Upper lobe of right lung (tissue), 1 donor: ENCODE results near the gene ECI1. TPM values are rescaled to one million over a fixed set of nuclear protein-coding genes. Genes with fewer than 3 reads are reported as not detected.

Experiments
- ATAC-seq: fragments of 200-7000 bp; cut with Tn5 transposase; one replicate; pipeline ENCODE4 v1.9.1; 2020; ENCODE audit warnings: mild to moderate bottlenecking, moderate library complexity
- DNase-seq: peaks from one replicate; pipeline ENCODE4 v3.0.0-alpha.2; 2020
- H3K27ac ChIP-seq: fragments of 200-600 bp; one replicate; pipeline ENCODE4 v1.8.0; 2022
- H3K27me3 ChIP-seq: fragments of 200-600 bp; one replicate; pipeline ENCODE4 v1.8.0; 2022; ENCODE audit warnings: mild to moderate bottlenecking
- H3K36me3 ChIP-seq: fragments of 200-600 bp; one replicate; pipeline ENCODE4 v1.8.0; 2022
- H3K4me1 ChIP-seq: fragments of 200-600 bp; one replicate; pipeline ENCODE4 v1.8.0; 2022
- H3K4me3 ChIP-seq: fragments of 200-600 bp; one replicate; pipeline ENCODE4 v1.8.0; 2022; ENCODE audit warnings: mild to moderate bottlenecking
- H3K9me3 ChIP-seq: fragments of 200-600 bp; one replicate; pipeline ENCODE4 v1.8.0; 2022
- CTCF ChIP-seq: fragments of 200-600 bp; IDR thresholded peaks from one replicate; pipeline ENCODE4 v1.8.0; 2022; ENCODE audit warnings: antibody characterized with exemption
- intact Hi-C: fragments of 100-400 bp; cut with DNase I; formaldehyde crosslinking; loops from one replicate; pipeline ENCODE4 v1.11.0; 2022
- long read RNA-seq: library from polyadenylated mRNA; unstranded; transcript quantifications from one replicate; pipeline ENCODE4 v2.0.0, GENCODE V29; 2021
- total RNA-seq: library from RNA; stranded (reverse); fragmentation: NEBNext Ultra II Directional; extraction: Animal tissue kit (Norgen Biotek cat#: 25700); gene quantifications from one replicate; pipeline ENCODE4 v1.2.1, GENCODE V29; 2021
- donor health status: DM: no; HTN: yes; CAD: no; lungs with severe emphysema.

The ECI1 gene
- total RNA-seq, result 46.2 TPM
- long read RNA-seq, transcript ECI1-206 (6 exons, 961 nt), result minor isoform, 12 of 54 reads
- long read RNA-seq, transcript ECI1-201 (7 exons, 1,541 nt), result major isoform, 31 of 54 reads
- long read RNA-seq, partial matches to known transcripts, result 4 of 54 reads
- long read RNA-seq, other reads (novel, unspliced or antisense), result 6 of 54 reads

- peak within 1 kb of the TSS; percentile 70 for H3K4me3 ChIP-seq
- no peaks in the 10 kb centered on the region for H3K27me3 ChIP-seq
- peak; percentile 99 for ATAC-seq
- peaks cover 44% of the 10 kb centered on the region for H3K36me3 ChIP-seq
- peak; percentile 76 for TF ChIP-seq CTCF
- H3K9me3 ChIP-seq, result no peaks in the 10 kb centered on the region
- H3K27ac ChIP-seq, result peak within 1 kb of the TSS; percentile 83
- peaks cover 16% of the 10 kb centered on the region for H3K4me1 ChIP-seq
- intact Hi-C loops, result no loop called here
- DNase-seq, result peak; percentile 98
Observed at GRCh38 chr16:2251296-2252111, at the start of gene ECI1. Gene ECI1, minus strand, starts transcription at chr16:2251587. Its CDS starts 21 bp downstream, at chr16:2251566.

- peaks cover 35% of the 10 kb centered on the region for H3K36me3 ChIP-seq
- intact Hi-C loops, result no loop called here
- no peak for DNase-seq
Observed at GRCh38 chr16:2299915-2300192, 48.5 kb upstream of the ECI1 start.

GRCh38 chr16:2299121-2299914 is 47.9 kb upstream of the ECI1 start:
- ATAC-seq, result peak; percentile 4
- Histone ChIP-seq H3K27ac (no peak overlapping the region), H3K4me3 (no peak overlapping the region), H3K36me3 (peaks cover 40% of the 10 kb centered on the region), H3K4me1 (no peaks in the 10 kb centered on the region), H3K9me3 (no peaks in the 10 kb centered on the region), H3K27me3 (no peaks in the 10 kb centered on the region)
- DNase-seq, result no peak
- intact Hi-C loops, result no loop called here
- TF ChIP-seq CTCF, result no peak

More at GRCh38 chr16:2299915-2300192, 48.5 kb upstream of the ECI1 start:
- peak; percentile 1 for ATAC-seq
- Histone ChIP-seq H3K27ac (no peak overlapping the region), H3K4me3 (no peak overlapping the region), H3K27me3 (no peaks in the 10 kb centered on the region), H3K9me3 (no peaks in the 10 kb centered on the region), H3K4me1 (no peaks in the 10 kb centered on the region)
- no peak for TF ChIP-seq CTCF

GRCh38 chr16:2298621-2299020 is 47.2 kb upstream of the ECI1 start:
- H3K36me3 ChIP-seq, result peaks cover 40% of the 10 kb centered on the region
- intact Hi-C loops, result no loop called here
- no peak for TF ChIP-seq CTCF
- ATAC-seq, result no peak
- H3K4me3 ChIP-seq, result no peak overlapping the region
- H3K9me3 ChIP-seq, result no peaks in the 10 kb centered on the region
- DNase-seq, result no peak
- no peaks in the 10 kb centered on the region for H3K4me1 ChIP-seq
- H3K27ac ChIP-seq, result no peak overlapping the region
- H3K27me3 ChIP-seq, result no peaks in the 10 kb centered on the region

GRCh38 chr16:2297506-2297860 is 46.1 kb upstream of the ECI1 start:
- Histone ChIP-seq H3K27ac (no peak overlapping the region), H3K36me3 (peaks cover 42% of the 10 kb centered on the region), H3K4me1 (no peaks in the 10 kb centered on the region), H3K4me3 (no peak overlapping the region), H3K27me3 (no peaks in the 10 kb centered on the region), H3K9me3 (no peaks in the 10 kb centered on the region)
- ATAC-seq (peak; percentile 2), DNase-seq (peak; percentile 68)
- intact Hi-C loops, result no loop called here
- TF ChIP-seq CTCF, result no peak
